Gastrocnemius medialis (tissue), 4 donors: ENCODE data around the gene ACVR2A. TPM values are rescaled to one million over a fixed set of nuclear protein-coding genes. Genes with fewer than 3 reads are reported as not detected.

Experiments used
- ATAC-seq, 2 donors: fragments of 150-250 bp; one replicate each; pipeline ENCODE4 v1.9.1; 2016
- DNase-seq, 2 donors: peaks; one replicate each; pipeline ENCODE4 v3.0.0-alpha.2; 2019
- H3K27ac ChIP-seq, 4 donors: fragments of 200-600 bp; sonication (generic); 1 replicate in 1 of 4; 2 replicates in 3 of 4; pipeline ENCODE4 v1.5.1; 2016 to 2018; ENCODE audit warnings: mild to moderate bottlenecking in 2 of 4, moderate library complexity in 1 of 4
- H3K27me3 ChIP-seq, 3 donors: fragments of 200-600 bp; sonication (generic) in 2 of 3; 1 replicate in 1 of 3; 2 replicates in 2 of 3; pipeline versions ENCODE4 v1.5.1 to v1.6.0; 2016 to 2019; ENCODE audit warnings: mild to moderate bottlenecking in 1 of 3, moderate library complexity in 1 of 3
- H3K36me3 ChIP-seq, 2 donors: fragments of 200-600 bp; sonication (generic) in 1 of 2; one replicate each; pipeline ENCODE4 v1.5.1; 2017 to 2018
- H3K4me1 ChIP-seq, 2 donors: fragments of 200-600 bp; sonication (generic) in 1 of 2; one replicate each; pipeline ENCODE4 v1.5.1; 2016 to 2017; ENCODE audit warnings: mild to moderate bottlenecking in 2 of 2
- H3K4me3 ChIP-seq, 4 donors: fragments of 200-600 bp; sonication (generic) in 3 of 4; 1 replicate in 1 of 4; 2 replicates in 3 of 4; pipeline ENCODE4 v1.5.1; 2016 to 2019; ENCODE audit warnings: mild to moderate bottlenecking in 2 of 4
- H3K9me3 ChIP-seq, 3 donors: fragments of 200-600 bp; sonication (generic) in 2 of 3; 1 replicate in 1 of 3; 2 replicates in 2 of 3; pipeline ENCODE4 v1.5.1; 2016 to 2019
- POLR2A ChIP-seq, 2 donors: fragments of 450-650 bp; IDR thresholded peaks; one replicate each; pipeline ENCODE4 v1.6.1; 2017; ENCODE audit warnings: antibody characterized with exemption in 2 of 2, mild to moderate bottlenecking in 2 of 2, moderate library complexity in 2 of 2
- in situ Hi-C, 4 donors: fragments of 200-750 bp; cut with MboI; loops; one replicate each; pipeline versions ENCODE4 v1.15.0 to v1.8.0; 2017; ENCODE audit warnings: low sequenced_read_pairs in 4 of 4
- intact Hi-C: fragments of 100-400 bp; cut with DNase I; formaldehyde crosslinking; loops from one replicate; pipeline ENCODE4 v1.15.1; 2023; ENCODE audit warnings: low total_unique reads
- total RNA-seq, 4 donors: library from RNA; depleted of rRNA; stranded (reverse); fragments of >200 nt; gene quantifications; one replicate each; pipeline versions ENCODE4 v1.1.0 to v1.2.3, GENCODE V29; 2016
- TF ChIP-seq, protein P1 (sequence below), 5 experiments: fragments of 450-650 bp in 3 of 5; fragments of 200-600 bp in 2 of 5; sonication (generic) in 2 of 5; IDR thresholded peaks in 4 of 5; conservative IDR thresholded peaks in 1 of 5; 1 replicate in 4 of 5; 2 replicates in 1 of 5; pipeline ENCODE4 v1.5.1; 2016 to 2019; ENCODE audit warnings: antibody characterized with exemption in 5 of 5, mild to moderate bottlenecking in 3 of 5, moderate library complexity in 3 of 5

Gene ACVR2A
- total RNA-seq, 4 donors from 2014 or later: 6.6 to 10.6 (median 7.5) TPM

DNA sequence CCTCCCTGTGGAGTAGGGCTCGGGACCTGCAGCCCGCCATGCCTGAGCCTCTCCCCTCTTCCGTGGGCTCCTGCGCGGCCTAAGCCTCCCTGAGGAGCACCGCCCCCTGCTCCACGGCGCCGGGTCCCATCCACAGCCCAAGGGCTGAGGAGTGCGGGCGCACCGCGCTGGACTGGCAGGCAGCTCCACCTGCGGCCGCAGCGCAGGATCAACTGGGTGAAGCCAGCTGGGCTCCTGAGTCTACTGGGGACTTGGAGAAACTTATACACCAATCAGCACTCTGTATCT lies 17.8 kb upstream of the ACVR2A start:
- H3K36me3 ChIP-seq: no peaks in the 10 kb centered on the region
- intact Hi-C loops: no loop called here
- TF ChIP-seq POLR2A (IDR thresholded peaks at IDR 0.05): no peak
- TF ChIP-seq, protein P1, sequence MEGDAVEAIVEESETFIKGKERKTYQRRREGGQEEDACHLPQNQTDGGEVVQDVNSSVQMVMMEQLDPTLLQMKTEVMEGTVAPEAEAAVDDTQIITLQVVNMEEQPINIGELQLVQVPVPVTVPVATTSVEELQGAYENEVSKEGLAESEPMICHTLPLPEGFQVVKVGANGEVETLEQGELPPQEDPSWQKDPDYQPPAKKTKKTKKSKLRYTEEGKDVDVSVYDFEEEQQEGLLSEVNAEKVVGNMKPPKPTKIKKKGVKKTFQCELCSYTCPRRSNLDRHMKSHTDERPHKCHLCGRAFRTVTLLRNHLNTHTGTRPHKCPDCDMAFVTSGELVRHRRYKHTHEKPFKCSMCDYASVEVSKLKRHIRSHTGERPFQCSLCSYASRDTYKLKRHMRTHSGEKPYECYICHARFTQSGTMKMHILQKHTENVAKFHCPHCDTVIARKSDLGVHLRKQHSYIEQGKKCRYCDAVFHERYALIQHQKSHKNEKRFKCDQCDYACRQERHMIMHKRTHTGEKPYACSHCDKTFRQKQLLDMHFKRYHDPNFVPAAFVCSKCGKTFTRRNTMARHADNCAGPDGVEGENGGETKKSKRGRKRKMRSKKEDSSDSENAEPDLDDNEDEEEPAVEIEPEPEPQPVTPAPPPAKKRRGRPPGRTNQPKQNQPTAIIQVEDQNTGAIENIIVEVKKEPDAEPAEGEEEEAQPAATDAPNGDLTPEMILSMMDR (IDR thresholded peaks at IDR 0.05 in 4 of 5, conservative IDR thresholded peaks at IDR 0.05 in 1 of 5): no peak
- ATAC-seq (no peak), DNase-seq (no peak)
- in situ Hi-C loops: no loop called here
- H3K4me3 ChIP-seq: no peak overlapping the region
- H3K9me3 ChIP-seq: no peaks in the 10 kb centered on the region
- H3K27ac ChIP-seq: no peak overlapping the region
- H3K27me3 ChIP-seq: no peaks in the 10 kb centered on the region
- no peaks in the 10 kb centered on the region for H3K4me1 ChIP-seq

DNA sequence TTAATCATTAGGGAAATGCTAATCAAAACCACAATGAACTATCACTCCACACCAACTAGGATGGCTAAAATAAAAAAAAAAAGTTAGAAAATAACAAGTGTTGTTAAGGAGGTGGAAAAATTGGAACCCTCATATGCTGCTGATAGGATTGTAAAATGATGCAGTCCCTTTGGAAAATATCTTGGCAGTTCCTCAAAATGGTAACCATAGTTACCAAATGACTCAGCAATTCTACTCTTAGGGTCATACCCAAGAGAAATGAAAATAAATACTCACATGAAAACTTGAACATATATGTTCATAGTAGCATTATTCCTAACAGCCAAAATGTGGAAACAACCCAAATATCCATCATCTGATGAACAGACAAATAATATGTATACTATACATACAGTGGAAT lies 15.7 kb upstream of the ACVR2A start:
- intact Hi-C loops (no loop called here), in situ Hi-C loops (no loop called here)
- no peaks in the 10 kb centered on the region for H3K4me1 ChIP-seq
- no peak overlapping the region for H3K27ac ChIP-seq
- no peak for ATAC-seq
- H3K9me3 ChIP-seq: no peaks in the 10 kb centered on the region
- no peaks in the 10 kb centered on the region for H3K36me3 ChIP-seq
- H3K27me3 ChIP-seq: no peaks in the 10 kb centered on the region
- DNase-seq: no peak
- H3K4me3 ChIP-seq: no peak overlapping the region
- TF ChIP-seq POLR2A (IDR thresholded peaks at IDR 0.05): no peak
- TF ChIP-seq, protein P1 (IDR thresholded peaks at IDR 0.05 in 4 of 5, conservative IDR thresholded peaks at IDR 0.05 in 1 of 5): no peak

DNA sequence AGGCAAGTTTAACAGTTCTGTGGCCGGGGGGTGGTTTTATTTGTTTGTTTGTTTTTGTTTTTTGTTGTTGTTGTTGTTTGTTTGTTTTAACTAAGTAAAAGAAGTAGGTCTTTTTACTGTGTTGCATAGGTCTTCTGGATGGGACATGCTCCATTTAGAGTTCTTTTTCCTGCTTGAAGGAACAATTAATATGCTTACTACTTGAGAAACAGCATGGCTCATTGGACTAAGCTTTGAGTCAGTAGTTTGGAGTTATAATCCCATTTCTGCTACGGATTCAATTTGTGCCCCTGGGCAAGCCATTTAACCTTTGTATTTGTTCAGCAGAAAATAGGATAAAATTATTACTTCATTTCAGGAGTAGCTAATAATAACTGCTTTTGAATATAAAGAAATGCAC lies 8.7 kb upstream of the ACVR2A start:
- Histone ChIP-seq H3K27me3 (no peaks in the 10 kb centered on the region), H3K4me1 (no peaks in the 10 kb centered on the region), H3K9me3 (no peaks in the 10 kb centered on the region), H3K36me3 (no peaks in the 10 kb centered on the region), H3K4me3 (no peak overlapping the region), H3K27ac (no peak overlapping the region)
- DNase-seq (no peak), ATAC-seq (no peak)
- intact Hi-C loops: loop anchor here (10.0 kb wide), 1 partner anchor 601 kb away; no protein-coding TSS in a partner anchor
- in situ Hi-C loops: no loop called here
- TF ChIP-seq POLR2A (IDR thresholded peaks at IDR 0.05): no peak
- TF ChIP-seq, protein P1 (IDR thresholded peaks at IDR 0.05 in 4 of 5, conservative IDR thresholded peaks at IDR 0.05 in 1 of 5): no peak

DNA sequence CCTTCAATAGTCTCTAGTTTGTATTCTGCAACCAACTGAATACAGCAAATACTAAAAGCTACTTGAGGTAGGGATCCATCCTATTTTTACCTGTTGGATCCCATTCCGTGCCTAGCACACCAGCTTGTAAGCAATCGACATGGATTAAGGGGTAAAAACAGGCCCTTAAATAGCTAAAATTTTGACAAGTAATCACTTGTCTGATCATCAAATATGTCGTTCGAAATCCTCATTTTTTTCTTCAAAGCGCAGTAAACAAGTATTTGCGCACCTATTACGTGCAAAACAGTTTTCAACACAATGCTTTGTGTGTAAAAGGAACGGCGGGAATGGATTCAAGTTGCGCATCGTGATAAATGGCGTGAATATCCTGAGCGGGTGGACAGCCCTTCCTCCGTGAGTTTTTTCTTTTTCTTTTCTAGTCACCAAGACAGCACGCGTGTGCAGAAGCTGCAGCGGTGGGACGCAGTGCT lies 1.4 kb upstream of the ACVR2A start:
- Histone ChIP-seq H3K4me3 (peak overlapping the region; percentile 76 to 91 (median 86)), H3K36me3 (no peaks in the 10 kb centered on the region), H3K9me3 (no peaks in the 10 kb centered on the region), H3K27ac (peak overlapping the region; percentile 89 to 99 (median 96)), H3K4me1 (peaks cover 34 to 37% of the 10 kb centered on the region in 2 donors), H3K27me3 (no peaks in the 10 kb centered on the region)
- DNase-seq (no peak), ATAC-seq (no peak)
- in situ Hi-C loops (loop anchor here in 1 of 4 donors (10.0 kb wide), 1 partner anchor 171 kb away; no protein-coding TSS in a partner anchor), intact Hi-C loops (loop anchor here (5.0 kb wide), 2 partner anchors 804 to 1744 kb away; partner anchors contain the start of gene MMADHC)
- TF ChIP-seq POLR2A (IDR thresholded peaks at IDR 0.05): no peak
- TF ChIP-seq, protein P1 (IDR thresholded peaks at IDR 0.05 in 4 of 5, conservative IDR thresholded peaks at IDR 0.05 in 1 of 5): no peak
